Skin epidermis (tissue), 12 donors: ENCODE measurements around the gene MGMT.

ENCODE experiments used
- H3K27ac ChIP-seq, 21 experiments: fragments of 200-600 bp; sonication (generic) in 11 of 21; one replicate each; pipeline ENCODE4 v1.5.0; 2020; ENCODE audit warnings: mild to moderate bottlenecking in 3 of 21, inconsistent platforms in 2 of 21, moderate library complexity in 2 of 21
- H3K4me3 ChIP-seq, 7 experiments: fragments of 200-600 bp; sonication (generic) in 2 of 7; one replicate each; pipeline ENCODE4 v1.5.0; 2020; ENCODE audit warnings: inconsistent platforms in 2 of 7, mild to moderate bottlenecking in 2 of 7, moderate library complexity in 1 of 7

The MGMT gene

GRCh38 chr10:129690248-129691070, 223.4 kb downstream of the MGMT start:
- H3K27ac ChIP-seq, result peak overlapping the region in 12 of 21 experiments; percentile 1 to 74 (median 36)

GRCh38 chr10:129692695-129693094, 225.7 kb downstream of the MGMT start:
- Histone ChIP-seq H3K4me3 (no peak overlapping the region), H3K27ac (no peak overlapping the region)

More at GRCh38 chr10:129690248-129691070, 223.4 kb downstream of the MGMT start:
- H3K4me3 ChIP-seq, result no peak overlapping the region

DNA sequence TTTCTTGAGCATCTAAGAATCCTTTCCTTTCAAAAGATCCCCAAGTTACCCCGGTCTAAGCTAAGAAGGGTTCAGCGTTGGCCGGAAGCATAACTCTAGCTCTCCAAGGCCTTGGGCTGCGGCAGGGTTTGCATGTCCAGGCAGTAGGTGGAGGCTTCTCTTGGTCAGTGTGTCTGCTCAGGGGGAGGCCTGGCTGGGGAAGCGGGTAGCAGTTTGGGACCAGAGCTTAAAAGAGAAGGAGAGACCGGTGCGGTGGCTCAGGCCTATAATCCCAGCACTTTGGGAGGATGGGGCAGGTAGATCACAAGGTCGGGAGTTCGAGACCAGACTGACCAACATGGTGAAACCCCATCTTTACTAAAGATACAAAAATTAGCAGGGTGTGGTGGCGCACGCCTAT, 226.3 kb downstream of the MGMT start:
- Histone ChIP-seq H3K27ac (no peak overlapping the region), H3K4me3 (no peak overlapping the region)

DNA sequence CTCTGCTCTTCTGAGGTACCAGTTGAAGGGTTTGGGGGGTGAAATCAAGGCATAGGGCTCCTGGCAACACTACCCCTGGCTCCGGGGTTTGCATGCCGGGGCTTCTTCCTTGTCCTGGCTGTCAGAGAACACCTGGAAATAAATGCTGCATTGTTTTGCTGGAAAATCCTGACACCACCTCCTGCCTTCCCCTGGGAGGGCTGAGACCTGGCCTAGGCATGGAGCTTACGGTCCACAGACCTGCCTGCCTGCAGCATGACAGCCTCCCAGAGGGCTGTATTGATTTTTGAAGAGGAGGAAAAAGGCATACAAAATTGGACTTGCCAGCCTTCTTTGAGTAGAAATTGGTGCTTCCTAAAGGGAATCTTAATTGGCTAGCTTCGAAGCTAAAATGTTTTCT, 227.1 kb downstream of the MGMT start:
- Histone ChIP-seq H3K27ac (no peak overlapping the region), H3K4me3 (no peak overlapping the region)

- Histone ChIP-seq H3K27ac (no peak overlapping the region), H3K4me3 (no peak overlapping the region)
Observed at GRCh38 chr10:129694691-129695243, 227.7 kb downstream of the MGMT start.

DNA sequence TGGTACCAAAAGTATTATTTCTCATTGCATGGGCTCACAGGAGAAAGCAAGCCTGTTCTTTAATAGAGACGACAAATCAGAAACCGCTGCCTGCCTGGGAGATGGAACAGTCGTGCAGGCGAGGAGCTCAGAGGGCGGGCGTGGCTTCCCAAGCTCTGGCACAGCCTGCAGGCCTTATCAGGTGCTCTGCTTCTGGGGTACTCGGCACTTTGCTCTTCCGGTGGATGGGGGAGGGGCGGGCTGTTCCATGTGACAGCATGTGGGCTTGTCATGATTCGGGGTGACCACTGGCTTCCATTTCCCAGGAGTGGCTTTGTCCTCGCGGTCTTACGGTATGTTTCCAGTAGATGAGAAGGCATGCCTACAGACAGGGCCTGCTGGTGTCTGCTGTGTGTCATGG, 228.6 kb downstream of the MGMT start:
- H3K4me3 ChIP-seq, result no peak overlapping the region
- H3K27ac ChIP-seq, result no peak overlapping the region

GRCh38 chr10:129696636-129697035, 229.6 kb downstream of the MGMT start:
- no peak overlapping the region for H3K4me3 ChIP-seq
- H3K27ac ChIP-seq, result no peak overlapping the region

DNA sequence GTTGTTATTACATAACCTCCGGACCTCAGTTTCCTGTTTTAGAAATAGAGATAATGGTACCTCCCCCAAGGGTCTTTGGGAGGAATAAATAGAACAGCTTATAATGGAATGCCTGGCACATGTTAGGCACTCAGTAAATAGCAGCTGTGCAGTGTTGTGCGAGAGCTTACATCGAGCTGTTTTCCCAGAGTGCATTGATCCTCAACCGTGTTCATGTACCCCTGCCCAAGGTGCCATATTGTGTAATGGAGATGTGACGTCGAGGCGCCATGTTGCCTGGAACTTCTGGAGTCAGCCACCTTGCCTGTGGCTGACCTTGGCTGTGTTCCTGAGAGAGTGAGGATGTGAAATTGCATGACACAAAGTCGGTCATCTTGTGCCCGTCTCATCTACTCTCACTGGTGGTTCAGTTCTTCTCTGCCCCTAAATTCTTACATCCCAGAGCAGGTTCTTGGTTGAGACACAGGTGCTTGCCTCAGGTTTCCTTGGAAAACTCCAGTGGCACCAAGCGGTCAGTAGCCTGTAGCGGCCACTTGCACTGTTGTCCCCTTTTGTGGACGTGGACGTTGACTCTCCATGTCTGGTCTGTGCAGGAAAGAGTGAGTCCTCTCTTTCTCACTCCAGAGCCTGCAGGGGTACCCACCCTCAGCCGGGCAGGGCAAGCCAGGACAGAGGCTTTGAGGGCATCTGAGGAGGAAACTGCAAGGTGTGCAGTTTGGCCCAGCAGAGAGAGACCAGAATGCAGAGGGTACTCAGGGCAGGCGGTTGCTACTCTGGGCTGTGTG, 230.6 kb downstream of the MGMT start:
- Histone ChIP-seq H3K27ac (no peak overlapping the region), H3K4me3 (no peak overlapping the region)

DNA sequence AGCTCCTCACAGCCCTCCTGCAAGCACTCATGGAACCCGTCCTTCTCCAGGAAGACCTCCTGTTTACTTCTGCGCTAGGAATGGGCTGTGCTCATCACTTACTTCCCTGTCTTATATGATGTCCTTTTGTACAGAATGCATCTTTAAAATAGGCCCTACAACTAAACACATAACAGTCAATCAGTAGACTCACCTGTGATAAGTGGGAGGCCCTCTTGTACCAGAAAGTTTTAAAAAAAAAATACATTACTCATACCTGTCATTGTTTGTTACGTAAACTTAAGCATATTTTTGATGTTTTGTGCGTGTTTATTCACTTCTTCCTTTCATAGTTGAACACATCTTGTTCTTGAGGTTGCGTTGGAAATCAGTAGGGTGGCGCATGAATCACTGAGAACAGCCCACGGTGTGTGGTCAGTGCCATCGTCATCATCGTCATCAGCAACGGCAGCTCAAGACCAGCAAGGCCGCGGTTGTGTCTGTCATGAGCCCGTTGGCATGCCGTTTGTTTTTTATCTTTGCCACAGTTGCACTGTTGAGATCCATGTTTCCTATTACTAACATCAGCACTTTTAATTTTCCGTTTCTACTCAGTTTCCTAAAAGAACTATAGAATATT, 232.8 kb downstream of the MGMT start:
- Histone ChIP-seq H3K27ac (no peak overlapping the region), H3K4me3 (no peak overlapping the region)

DNA sequence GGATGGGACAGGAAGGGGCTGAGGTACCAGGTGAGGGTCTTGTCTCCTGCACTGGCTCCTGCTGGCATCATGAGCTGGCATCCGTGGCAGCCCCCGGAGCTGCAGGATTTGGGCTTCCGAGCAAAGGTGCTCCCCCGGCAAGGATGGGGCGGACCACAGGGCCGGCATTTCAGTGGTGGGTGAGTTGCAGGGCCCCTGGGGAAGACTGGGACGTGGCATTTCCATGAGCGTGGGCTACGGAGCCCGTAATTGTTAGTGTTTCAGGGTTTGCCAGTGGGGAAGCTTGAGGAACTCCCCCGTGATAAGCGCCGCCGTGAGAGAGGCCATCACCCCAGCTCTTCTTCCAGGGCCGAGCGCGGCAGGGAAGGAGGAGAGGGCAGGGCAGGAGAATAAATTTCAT, 235.6 kb downstream of the MGMT start:
- H3K4me3 ChIP-seq, result no peak overlapping the region

GRCh38 chr10:129703287-129704137, 236.5 kb downstream of the MGMT start:
- Histone ChIP-seq H3K4me3 (no peak overlapping the region), H3K27ac (no peak overlapping the region)

More for the DNA sequence above, 235.6 kb downstream of the MGMT start:
- no peak overlapping the region for H3K27ac ChIP-seq

DNA sequence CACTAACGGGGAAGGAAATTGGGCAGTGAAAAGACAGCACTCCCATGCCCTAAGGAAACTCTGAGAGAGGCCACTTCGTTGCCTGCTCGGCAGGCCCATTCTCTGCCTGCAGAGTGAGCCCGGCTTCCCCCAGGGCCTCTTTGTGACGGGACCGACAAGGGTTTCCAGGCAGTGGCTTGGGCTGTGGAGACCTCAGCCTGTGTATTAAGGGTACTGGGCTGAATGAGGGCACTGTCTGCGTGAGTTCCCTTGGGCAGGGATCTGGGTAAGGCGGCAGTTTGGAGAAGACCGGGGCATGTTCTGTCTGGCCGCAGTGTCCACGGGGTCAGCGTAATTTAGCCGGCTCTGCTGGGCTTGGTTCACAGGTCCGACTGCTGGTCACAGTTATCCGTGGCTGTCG, 237.2 kb downstream of the MGMT start:
- no peak overlapping the region for H3K4me3 ChIP-seq

DNA sequence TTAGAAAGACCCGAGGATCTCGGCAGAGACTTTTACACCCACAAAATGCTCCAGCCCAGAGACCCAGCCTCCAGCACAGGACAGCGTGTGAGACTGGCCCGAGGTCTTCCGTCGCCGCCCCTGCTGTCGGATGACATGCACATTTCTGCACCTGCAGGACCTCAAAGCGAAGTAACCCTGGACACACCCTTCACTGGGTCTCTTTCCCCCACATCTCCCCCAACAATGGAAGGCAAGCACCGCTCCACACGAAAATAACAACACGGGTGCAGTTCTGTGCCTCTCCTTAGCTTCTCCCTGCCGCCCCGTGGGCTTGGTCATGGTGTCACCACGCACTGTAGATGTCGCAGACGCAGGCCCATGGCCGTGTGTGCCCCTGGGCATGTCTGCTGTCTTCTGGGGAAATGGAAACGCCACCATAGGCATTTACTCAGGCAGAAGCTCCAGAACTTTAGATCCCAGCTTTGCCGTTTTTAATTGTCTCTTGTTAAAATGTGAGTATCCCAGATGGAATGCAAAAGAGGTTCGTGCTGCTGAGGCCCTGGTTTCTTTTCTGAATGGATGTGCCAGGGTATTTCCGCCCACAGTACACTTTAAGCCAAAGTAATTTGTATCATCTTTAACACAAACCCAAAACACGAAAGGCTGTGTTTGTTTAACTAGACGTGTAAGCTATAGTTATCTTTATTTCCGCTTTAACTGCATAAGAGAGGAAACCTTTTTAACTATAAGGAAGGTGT, 237.9 kb downstream of the MGMT start:
- H3K27ac ChIP-seq, result no peak overlapping the region
- no peak overlapping the region for H3K4me3 ChIP-seq

More for the DNA sequence above, 237.2 kb downstream of the MGMT start:
- no peak overlapping the region for H3K27ac ChIP-seq

DNA sequence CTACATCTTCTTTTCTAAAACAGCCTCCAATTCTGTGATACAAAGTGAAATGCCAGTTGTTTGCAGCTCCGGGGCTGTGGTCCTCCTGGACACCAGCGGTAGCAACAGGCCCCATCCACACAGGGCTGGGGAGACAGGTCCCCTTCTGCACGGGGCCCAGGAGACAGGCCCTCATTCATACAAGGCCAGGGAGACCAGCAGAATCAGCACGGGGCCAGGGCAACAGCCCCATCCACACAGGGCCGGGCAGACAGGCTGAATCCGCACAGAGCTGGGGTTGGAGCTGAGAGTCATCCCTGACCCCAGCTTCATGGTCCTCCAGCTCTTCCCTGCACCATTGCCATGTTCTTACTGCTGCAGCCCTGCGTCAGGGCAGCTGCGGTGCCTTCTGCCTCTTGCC, 238.6 kb downstream of the MGMT start:
- no peak overlapping the region for H3K27ac ChIP-seq
- H3K4me3 ChIP-seq, result no peak overlapping the region

DNA sequence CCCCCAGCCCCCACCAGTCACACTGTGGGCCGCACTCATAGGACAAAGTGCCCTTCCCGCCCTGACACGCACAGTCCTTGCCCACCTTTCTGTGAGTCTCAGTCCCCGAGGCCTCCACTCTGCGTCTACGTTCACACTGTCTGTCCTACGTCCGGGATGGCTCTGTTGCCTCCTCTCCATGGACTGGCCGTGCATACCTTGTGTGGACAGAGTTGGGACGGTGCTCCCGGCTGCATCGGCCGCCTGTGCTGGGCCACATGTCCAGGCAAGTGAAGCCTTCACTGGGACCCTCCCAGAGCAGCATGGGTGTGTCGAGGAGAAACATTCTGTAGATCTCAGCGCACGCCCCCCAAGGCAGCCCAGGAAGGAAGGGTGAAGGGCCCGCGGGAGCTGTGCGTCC, 239.0 kb downstream of the MGMT start:
- Histone ChIP-seq H3K27ac (no peak overlapping the region), H3K4me3 (no peak overlapping the region)

GRCh38 chr10:129706523-129706922, 239.5 kb downstream of the MGMT start:
- Histone ChIP-seq H3K4me3 (no peak overlapping the region), H3K27ac (no peak overlapping the region)

- no peak overlapping the region for H3K27ac ChIP-seq
- H3K4me3 ChIP-seq, result no peak overlapping the region
Observed at GRCh38 chr10:129707406-129708388, 240.7 kb downstream of the MGMT start.

GRCh38 chr10:129709101-129709500, 242.1 kb downstream of the MGMT start:
- Histone ChIP-seq H3K4me3 (no peak overlapping the region), H3K27ac (no peak overlapping the region)
